A172 (cell line): ENCODE data around the gene NEDD4L. TPM values are rescaled to one million over a fixed set of nuclear protein-coding genes. Genes with fewer than 3 reads are reported as not detected.
"Not testable (repeated sequence)": the region's sequence is repeated elsewhere in the genome, so short reads cannot be mapped to it uniquely, and the experiment has no call there.

ENCODE experiments used
- DNase-seq: peaks from one replicate; pipeline ENCODE4 v3.0.0-alpha.2; 2015; ENCODE audit warnings: low spot score
- total RNA-seq: library from RNA; depleted of rRNA; stranded (reverse); fragments of >200 nt; shearing (Covaris generic); gene quantifications from 2 replicates; pipeline ENCODE4 v1.2.3, GENCODE V29; 2014

The NEDD4L gene
- total RNA-seq, 1 experiment from 2014 or later = 8.1 TPM

- no peak for DNase-seq
Observed at GRCh38 chr18:58367425-58368140, 323.6 kb downstream of the NEDD4L start.

DNA sequence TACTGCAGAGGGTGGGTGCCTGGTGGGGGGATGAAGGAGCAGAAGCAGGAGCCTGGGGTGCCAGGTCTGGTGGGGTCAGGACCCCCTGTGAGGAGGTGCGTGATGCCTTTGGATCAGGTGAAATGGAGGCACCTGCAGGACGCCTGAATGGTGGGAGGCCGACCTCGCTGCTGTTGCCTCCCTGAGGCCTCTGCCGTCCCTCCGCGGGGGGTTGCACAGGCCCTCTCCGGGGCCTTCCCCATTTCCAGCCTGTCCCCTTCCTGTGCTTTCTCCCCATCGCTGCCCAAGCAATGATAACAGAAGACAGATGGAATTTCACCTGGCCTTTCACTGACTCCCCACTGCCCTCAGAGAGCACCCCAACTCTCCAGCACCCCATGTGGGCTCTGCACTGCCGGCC, 325.6 kb downstream of the NEDD4L start:
- no peak for DNase-seq

DNA sequence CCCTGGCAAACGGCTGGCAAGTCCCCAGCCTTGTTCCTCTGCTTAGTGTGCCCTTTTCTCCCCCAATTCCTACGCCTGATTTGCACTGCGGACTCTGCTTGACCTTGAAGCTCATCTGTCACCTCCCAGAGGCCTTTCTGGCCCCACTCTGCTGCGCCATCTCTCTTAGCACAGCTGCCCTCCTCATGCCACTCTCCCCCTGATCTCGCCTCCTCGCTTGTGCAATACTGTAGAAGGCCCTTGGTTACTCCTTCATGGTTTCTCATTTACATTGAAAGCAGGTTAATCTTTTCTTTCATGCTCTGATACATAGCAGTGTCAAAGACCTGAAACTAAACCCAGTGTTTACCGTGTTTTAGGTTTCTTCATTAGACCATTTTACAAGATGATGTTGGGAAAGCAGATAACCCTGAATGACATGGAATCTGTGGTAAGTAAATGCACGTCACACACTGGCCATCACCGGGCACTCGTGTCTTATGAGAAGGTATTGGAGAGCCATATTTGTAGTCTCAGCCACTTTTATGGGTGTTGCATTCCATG, 326.1 kb downstream of the NEDD4L start:
- DNase-seq = no peak

DNA sequence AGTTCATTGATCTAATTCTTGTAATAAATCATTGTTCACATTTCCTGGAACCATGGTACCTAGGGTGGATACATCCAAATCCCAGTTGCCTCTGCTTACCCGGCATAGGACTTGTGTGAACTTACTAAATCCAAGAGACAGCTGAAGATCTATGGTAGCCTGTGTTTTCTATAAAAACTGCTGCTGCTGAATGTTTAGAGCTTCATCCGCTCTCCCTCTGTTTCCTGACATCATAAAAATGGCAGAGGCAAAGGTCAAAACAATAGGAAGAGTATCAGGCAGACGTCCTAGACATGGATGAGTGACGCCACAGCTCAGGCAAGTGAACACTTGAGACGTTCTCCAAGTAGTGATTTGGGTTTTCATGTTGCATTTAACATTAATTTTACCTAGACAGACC, 326.6 kb downstream of the NEDD4L start:
- DNase-seq = no peak

GRCh38 chr18:58373481-58373880, 329.5 kb downstream of the NEDD4L start:
- no peak for DNase-seq

- DNase-seq = no peak
Observed at GRCh38 chr18:58375051-58375450, 331.0 kb downstream of the NEDD4L start.

GRCh38 chr18:58378411-58379379, 334.7 kb downstream of the NEDD4L start:
- no peak for DNase-seq

- no peak for DNase-seq
Observed at GRCh38 chr18:58379443-58379842, 335.4 kb downstream of the NEDD4L start.

- DNase-seq = not testable (repeated sequence)
Observed at GRCh38 chr18:58380113-58380512, 336.1 kb downstream of the NEDD4L start.

DNA sequence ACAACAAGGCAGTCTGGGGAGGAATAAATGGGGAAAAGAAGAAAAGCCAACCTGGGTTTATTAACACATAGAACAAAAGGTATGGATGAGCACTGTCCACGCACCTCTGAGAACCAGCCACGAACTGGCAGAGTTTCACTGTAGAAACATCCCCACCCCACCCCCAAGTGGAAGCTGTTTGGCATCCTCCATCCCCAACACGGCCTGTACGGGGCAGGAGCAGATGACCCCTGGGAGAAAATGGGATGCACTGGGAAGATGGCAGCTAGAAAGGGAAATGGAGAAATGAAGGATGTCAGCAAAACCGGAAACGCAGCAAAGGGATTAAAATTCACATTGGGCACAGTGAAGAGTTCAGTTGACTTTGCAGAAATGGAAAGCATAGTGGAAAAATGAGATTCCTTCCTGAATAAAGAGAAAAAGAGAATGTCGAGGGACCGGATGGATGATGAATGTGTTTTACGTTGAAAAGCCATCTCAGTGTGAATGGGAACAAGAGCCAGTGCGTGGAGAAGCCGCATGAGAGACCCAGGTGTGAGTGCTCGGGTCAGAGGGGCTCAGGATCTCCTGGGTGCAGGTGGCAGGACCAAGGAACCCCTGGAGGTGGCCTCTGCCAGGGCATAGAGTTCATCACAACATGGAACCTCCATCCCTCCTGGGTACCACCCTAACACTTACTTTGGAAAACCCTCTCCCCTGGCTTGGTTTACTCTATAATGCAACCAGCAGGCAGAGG, 337.8 kb downstream of the NEDD4L start:
- DNase-seq = no peak

DNA sequence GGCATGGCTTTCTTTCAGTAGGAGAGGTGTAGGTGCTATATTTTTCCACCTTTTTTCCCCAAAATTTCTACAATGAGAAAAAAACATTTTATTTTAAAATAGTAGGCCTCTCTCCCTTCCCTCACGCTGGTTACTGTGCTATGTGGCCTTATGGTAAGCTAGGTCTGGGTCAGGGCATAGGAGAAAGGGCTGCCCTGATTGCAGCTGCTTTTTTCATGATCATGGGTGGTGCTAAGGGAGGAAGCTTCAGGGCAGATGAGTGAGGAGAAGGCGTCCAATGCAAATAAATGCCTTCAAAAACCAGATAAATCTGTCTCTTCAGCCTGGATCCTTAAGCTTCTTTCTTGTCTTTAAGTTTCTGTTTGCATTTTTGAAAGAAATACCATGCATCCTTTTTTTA, 338.4 kb downstream of the NEDD4L start:
- no peak for DNase-seq

GRCh38 chr18:58385472-58385871, 341.4 kb downstream of the NEDD4L start:
- DNase-seq = no peak

- DNase-seq = no peak
Observed at GRCh38 chr18:58386780-58387179, 342.8 kb downstream of the NEDD4L start.

- no peak for DNase-seq
Observed at GRCh38 chr18:58387716-58388115, 343.7 kb downstream of the NEDD4L start.

GRCh38 chr18:58388736-58389135, 344.7 kb downstream of the NEDD4L start:
- DNase-seq = no peak

GRCh38 chr18:58389745-58390144, 345.7 kb downstream of the NEDD4L start:
- no peak for DNase-seq

DNA sequence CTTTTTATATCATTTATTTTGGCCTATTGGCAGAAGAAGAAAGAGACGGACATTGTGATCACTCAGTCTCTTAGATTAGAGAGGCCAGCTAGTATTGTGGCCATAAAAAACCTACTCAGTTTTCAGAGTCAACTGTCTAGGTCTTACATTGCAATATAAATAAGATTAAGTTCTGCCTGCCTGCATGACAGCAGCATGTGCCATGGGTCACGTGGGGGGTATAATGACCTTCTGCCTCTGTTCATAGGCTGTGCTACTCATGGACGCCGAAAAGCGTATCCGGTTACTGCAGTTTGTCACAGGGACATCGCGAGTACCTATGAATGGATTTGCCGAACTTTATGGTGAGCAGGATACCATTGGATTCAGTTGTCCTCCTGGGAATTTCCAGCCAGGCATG, 346.4 kb downstream of the NEDD4L start:
- DNase-seq = no peak

- no peak for DNase-seq
Observed at GRCh38 chr18:58391231-58391825, 347.3 kb downstream of the NEDD4L start.

DNA sequence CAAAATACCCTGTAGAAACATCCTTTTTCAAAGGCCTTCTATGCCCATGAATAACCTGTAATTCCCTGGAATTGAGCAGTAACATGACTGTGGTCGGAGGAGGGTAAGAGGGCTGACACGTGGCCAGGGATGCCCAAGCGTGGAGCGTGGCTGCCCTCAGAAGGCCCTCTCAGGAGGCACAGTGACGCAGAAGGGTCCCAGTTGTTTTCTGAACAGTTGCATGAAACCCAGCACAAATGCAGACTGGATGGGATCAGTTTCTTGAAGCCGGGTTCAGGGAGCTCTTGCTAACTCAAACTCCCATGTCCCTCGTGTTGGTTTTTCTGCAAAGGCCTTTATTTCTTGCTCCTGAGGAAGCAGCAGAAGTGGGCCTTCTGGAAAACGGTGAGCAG, 347.9 kb downstream of the NEDD4L start:
- DNase-seq = no peak

GRCh38 chr18:58392324-58393000, 348.4 kb downstream of the NEDD4L start:
- no peak for DNase-seq

DNA sequence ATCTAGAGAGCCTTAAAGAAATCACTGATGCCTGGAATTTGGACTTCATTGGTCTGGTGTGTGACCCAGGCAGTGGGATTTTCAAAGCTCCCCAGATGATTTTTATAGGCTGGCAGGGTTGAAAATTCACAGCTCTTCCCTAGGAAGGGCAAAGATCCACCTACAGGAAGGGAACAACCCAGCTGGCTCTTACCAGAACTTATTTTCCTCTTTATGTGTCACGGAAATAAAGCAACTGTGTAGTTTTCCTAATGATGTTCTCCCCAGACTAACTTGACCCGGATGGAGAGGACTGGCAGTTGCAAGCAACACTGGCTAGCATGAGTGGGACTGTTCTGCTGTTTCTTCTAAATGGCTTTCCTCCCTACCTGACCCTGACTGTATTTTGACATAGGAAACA, 349.3 kb downstream of the NEDD4L start:
- DNase-seq = no peak
